NCI-H226 (cell line): ENCODE data around the gene AK2.
A peak's percentile ranks its signal among the peaks of the same experiment; 100 is the strongest.
"Not testable (repeated sequence)": the region's sequence is repeated elsewhere in the genome, so short reads cannot be mapped to it uniquely, and the experiment has no call there.

Source experiments
- DNase-seq: peaks from one replicate; pipeline ENCODE4 v3.0.0-alpha.2; 2015

AK2 gene

DNA sequence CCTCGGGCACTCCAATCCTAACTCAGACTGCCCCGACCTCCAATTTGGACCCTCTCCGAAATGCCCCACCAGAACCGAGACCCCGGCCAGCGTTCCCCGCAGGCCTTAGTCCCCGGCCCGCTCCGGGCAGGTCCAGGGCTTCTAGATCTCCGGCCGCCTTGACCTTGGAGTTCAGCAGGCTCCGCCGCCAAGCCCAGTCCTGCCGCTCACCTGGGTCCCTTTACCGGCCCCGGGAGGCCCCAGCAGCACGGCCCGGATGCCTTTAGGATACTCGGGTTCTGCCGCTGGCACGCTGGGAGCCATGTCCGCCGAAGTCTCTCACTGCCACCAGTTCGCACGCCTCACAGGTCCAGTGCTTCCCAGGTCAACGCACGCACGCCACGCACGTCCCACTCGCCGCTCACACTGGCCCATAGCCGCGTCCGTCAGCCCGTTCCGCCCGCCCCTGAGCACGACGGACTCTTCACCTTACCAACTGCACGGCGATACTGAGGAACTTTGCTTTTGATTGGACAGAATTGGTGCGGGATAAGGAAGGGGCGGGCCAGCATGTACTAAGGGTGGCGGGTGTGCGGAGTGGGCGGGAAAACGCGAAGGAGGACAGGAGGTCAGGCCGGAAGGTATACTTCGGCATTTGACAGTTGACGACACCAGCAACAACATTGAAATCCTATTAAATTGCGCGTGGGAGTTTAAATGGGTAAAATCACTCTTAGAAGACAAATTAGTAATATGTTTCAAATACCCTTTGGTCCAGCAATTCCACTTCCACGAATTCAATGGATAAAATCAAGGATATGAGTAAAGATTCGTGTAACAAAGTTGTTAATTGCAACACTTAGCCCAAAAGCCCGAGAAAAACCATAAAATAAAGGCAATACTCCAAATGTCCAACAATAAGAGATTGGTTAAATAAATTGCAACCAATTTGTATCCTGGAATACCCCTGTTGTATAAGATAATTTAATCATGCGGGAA, at the start of gene AK2:
TSS of gene AK2 (minus strand) at position 358 of the 978 bp plus-strand sequence. CDS start at position 303, 55 bp downstream.
- peak; percentile 98 for DNase-seq

DNA sequence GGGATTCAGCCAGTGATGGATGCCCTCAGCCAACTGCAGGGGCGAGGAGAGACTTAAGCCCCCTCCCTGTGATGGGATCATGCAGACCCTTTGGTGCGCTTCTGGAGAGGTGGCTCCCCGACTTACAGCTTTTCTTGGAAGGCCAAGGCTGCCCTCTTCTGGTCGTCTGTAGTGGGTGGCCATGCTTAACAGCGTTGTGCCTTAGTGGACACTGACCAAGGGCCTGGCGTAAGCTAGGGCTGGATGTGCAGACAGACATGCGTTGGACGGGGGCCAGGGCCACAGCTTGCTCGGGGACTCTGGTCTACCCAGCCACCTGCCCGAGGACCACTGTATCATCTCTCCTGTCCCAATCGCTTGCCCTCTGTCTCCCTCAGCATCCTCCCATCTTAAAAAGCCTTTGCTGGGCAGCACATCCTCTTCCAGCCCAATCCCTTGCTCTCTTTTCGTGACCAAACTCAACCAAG, 49.7 kb upstream of the AK2 start:
- peak; percentile 49 for DNase-seq

DNA sequence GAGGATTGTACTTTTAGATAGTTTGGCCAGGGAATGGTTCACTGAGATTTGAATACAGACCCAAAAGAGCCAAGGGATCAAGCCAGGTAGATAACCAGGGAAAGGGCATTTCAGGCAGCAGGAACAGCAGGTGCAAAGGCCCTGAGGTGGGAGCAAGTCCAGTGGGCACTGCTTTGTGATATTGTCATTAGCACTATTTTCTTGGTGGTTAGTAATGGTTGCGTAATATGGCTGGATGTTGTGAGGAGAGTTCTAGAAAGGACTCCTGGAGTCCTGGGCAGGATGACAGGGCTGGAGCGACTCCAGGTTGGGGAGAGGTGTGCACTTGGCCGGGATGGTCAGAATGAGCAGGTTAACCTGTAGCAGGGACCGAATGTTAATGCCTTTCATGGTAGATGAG, 48.6 kb upstream of the AK2 start:
- no peak for DNase-seq

DNA sequence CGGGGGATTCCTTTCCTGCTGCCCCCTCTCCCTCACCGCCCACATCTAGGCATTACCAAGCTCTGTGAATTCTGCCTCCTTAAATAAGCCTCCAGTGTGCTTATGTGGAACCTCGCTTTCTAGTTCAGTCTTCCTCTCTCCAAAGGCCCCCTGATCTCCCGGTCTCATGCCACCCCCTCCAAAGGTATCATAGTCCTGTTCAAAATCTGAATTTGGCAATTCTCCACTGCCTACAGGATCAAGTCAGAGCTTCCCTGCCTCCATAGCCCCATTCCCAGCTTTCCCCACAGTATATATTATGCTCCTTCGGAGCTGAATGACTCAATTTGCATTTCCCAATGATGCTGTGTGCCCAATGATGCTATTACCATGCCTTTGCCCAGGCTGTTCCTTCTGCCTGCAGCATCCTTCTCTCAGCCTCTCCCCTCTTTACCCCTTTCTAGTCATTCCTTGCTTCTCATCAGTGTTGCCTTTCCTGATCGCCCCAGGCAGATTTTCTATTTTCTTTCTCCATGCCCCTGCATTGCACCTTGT, 46.0 kb upstream of the AK2 start:
- DNase-seq: no peak

DNA sequence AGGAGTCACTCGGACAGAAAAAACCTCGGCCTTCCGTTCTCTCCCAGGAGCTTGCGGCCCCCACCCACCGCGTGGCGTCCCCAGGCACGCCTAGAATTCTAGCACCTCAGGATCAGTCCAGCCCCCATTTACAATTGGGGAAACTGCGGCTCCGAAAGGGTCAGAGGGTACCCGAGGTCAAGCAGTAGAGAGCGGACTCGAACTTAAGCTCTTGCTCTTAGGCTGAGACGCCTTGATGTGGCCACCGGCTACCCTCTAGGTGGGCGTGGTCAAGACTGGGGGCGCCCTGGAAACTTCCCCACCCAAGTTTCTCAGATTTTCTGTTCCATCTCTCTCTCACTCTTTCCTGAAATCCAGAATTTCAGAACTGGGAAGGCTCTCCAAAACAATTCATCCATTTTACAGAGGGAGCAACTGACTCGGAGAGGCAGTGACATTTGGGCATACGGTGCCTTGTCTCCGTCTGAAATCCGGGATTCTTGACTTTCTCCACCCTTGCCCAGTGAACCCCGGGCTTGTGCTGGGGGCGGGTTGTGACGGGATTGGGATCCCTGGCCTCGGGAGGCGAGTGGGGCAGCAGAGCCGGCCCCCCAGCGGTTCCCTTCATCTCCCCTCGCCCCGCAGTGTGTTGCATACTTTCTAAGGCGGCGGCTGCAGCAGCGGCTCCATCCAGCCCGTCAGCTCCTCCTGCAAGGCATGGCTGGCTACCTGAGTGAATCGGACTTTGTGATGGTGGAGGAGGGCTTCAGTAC, 45.0 kb upstream of the AK2 start:
- DNase-seq: no peak

DNA sequence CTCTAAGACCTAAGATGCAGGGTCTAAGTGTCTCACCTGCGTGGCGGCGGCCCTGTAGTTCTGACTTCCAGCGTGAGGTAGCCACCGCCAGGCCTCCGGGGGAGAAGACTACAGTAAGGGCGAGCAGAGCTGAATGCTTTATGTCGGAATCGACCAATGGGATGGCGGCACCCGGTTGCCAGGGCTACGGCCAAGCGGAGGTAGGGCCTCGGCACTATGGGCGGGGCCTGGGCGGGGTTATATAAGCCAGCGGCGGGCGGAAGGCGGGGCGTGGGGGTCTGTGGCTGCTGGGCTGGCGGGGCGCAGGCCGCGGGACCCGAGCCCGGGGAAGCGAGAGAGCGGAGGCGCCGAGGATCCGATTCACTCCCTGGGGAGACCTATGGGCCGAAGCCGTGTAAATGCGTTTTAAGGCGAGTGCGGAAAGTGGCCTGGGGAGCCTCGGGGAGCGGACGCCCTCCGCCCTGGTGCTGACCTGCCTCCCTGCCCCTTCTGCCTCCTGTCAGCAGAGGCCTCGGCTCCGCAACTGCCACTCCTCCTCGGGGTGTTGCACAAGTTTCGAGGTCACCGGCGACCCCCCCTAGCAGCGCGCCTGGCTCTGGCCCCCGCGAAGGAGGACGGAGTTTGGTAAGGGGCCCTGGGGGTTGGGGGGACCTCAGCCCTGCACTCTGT, 44.3 kb upstream of the AK2 start, which contains the start of gene AZIN2:
TSS of gene AZIN2 (plus strand) at position 269 of the 669 bp plus-strand sequence. CDS start 1,097 bp downstream, outside the sequence.
- DNase-seq: peak; percentile 88

DNA sequence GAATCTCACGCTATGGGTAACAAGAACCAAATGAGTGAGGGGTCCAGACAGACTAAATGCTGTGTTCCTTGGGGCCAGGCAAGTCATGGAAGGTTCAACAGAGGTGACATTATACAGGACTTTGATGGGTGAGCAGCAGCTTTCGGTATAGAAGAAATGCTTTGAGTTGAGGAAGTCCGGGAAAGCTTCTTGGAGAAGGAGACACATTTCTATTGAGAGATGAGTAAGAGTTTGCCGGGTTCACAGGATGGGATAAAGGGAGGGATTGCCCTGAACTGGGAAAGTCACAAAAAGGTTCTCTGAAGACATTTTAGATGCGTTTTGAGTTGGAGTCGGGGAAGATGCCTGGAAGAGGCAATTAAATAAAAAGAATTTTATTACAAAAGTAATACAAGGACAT, 43.7 kb upstream of the AK2 start:
- no peak for DNase-seq

DNA sequence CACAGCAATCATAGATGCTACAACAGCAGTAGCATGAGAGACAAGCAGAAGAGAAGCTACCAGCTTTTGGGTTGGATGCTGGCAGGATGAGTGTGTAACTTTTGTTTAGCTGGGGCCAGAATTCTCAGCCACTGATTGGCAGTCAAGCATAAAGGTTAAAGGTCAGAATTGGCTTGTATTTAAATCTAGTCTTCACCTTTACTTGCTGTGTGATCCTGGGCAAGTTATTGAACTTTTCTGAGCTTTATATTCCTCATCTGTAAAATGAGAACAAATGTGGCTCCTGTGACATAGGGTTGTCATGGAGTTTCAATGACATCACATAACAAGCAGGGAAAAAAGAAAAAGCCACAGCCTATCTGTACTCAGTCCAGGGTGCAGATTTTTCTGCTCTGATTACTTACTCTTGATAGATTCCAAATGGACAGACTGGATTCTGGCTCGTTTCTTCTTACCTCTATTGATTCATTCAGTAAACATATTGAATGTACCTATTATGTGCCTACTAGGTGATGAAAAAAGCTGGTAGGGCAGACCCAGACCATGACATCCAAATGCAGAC, 41.4 kb upstream of the AK2 start:
- DNase-seq: no peak

DNA sequence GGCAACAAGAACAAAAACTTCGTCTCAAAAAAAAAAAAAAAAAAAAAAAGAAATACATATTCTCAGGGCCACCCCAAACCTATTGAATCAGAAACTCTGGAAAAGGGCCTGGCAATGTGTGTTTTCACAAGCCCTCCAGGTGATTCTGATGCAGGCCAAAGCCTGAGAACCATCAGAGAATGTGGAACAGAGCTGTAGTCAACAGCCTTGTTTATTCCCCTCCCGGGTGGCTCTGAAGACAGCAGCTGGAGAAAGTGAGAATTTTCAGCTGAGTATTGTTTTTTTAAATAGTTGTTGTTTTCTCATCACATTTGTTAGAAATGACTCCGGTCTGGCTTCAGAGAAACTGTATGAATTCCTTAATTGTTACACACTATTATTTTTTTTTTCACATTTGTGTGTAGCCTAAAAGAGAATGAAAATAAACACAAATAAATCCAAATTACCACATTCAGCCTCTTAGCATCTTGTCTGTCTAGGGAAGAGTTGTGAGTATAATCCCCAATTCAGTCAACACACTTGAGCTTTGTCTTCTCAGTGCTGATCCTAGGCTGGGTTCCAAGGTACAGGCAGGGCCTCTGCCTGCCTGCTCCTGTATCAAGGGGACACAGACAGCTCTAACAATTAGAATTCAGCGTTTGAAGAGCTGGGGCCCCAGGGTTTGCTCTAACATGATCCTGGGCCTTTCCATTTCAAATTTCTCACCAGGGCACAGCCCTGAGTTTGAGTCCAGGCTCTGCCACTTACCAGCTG, 37.7 kb upstream of the AK2 start:
- no peak for DNase-seq

DNA sequence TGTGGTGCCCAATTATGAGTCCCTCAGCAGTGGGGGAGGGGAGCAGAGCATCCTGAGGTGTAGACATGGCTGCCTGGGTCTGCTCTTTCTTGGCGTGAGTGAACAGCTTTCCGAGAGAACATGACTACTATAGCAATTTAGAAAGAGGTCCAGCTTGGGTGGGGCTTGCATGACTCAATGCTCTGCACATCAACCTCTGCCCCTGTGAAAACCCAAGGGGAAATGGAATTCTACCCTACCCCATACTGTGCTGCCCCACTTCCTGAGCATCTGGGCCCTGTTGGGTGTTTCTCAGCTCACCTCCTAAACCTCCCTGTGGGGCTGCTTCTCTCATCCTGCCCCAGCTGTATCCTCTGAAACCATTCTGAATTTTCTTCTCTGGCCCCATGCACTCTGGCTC, 36.0 kb upstream of the AK2 start:
- no peak for DNase-seq

DNA sequence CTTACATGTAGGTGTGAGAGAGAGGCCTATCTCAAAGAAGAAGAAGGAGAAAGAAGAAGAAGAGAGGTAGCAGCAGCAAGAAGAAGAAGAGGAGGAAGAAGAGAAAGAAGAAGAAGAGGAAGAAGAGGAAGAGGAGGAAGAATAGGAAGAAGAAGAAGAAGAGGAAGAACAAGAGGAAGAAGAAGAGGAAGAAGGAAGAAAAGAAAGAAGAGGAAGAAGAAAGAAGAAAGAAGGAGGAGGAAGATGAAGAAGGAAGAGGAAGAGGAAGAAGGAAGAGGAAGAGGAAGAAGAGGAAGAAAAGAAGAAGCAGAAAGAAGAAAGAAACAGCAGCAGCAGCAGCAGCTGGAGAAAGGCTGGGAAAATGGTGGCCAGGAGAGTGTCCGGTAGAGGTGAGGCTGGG, 33.9 kb upstream of the AK2 start:
- DNase-seq: no peak

DNA sequence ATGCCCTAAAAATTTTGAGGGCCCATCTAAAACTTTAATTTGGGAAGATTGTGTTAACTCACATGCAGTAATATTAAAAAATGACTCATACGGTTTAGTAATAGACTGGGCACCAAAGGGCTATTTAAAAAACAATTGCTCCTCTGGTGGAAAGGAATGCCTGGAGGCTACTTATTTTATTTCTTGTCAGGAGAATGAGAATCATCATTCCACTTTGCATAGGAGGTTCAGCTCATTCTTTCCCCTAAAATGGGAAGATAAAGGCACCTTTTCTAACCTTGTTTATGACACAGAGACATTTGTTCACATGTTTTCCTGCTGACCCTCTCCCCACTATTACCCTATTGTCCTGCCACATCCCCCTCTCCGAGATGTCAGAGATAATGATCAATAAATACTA, 31.4 kb upstream of the AK2 start:
- not testable (repeated sequence) for DNase-seq

DNA sequence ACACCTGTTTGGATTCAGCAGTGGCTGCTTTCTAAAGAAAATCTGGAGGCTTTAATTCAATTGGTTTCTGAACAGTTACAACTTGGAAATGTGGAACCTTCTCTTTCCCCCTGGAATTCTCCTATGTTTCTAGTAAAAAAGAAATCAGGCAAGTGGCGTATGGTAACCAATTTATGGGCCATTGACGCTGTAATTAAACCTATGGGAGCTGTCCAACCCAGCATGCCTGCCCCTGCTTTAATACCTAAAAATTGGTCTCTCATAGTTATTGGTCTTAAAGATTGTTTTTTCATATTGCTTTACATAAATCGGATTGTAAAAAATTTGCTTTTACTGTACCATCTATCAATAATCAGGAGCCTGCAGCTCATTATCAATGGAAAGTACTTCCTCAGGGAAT, 29.8 kb upstream of the AK2 start:
- DNase-seq: not testable (repeated sequence)

DNA sequence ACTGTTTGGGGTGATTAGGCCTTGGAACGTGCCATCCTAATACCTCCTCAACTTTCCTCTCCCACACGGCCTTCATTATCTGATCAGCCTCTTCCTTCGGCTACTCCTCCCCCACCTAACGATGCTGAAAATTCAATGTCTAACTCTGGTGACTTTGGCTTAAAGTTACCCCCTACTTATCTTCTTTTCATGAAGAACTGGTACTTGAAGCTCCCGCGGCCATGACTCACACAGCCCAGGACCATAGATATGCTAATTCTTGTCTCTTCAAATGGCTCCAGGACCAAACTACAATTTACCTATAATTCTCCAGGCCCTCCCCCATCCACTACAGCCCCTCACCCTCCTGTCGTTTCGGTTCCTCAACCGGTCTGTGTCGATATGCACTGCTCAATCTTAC, 28.6 kb upstream of the AK2 start:
- DNase-seq: no peak

DNA sequence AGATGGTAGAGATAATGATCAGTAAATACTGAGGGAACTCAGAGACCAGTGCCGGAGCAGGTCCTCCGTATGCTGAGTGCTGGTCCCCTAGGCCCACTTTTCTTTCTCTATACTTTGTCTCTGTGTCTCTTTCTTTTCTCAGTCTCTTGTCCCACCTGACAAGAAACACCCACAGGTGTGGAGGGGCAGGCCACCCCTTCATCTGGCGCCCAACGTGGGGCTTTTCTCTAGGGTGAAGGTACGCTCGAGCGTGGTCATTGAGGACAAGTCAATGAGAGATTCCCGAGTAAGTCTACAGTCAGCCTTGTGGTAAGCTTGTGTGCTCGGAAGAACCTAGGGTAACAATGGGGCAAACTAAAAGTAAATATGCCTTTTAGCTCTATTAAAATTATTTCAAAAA, 27.6 kb upstream of the AK2 start:
- DNase-seq: not testable (repeated sequence)

DNA sequence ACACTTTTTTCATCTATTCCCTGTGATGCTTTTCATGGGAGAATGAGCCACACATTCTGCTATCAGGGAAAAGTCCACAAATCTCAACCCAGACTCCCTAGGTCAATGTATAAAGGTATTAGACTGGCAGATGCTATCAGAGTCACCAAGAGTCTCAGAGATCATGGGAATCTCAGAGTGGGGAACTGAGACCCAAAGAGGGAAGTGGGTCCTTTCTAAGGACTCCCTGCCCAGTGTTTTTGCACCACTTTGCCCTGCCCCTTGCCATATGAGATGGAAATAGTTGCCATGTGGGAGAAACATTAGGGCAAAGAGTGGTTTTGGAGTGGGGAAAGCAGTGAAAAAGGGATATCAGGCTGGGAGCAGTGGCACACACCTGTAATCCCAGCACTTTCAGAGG, 25.2 kb upstream of the AK2 start:
- no peak for DNase-seq

DNA sequence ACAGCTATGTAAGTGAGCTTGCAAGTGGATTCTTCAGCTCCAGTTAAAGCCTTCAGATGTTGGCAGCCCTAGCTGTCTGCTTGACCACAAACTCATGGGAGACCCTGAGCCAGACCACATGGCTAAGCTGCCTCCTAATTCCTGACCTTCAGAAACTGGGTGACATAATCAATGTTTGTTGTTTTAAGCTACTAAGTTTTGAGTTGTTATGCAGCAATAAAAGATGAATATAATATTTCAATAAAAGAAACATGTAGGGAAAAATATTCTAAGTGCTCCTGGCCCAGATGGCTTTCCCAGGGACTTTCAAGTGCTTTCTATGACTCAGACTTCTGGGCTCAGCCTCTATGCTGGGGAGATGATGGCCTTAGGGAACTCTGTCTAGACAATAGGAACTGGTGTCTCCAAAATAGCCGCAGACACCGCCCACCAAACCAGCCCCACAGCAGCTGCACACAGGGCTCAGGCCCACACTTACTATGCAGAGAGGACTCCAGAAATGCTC, 23.9 kb upstream of the AK2 start:
- DNase-seq: no peak

DNA sequence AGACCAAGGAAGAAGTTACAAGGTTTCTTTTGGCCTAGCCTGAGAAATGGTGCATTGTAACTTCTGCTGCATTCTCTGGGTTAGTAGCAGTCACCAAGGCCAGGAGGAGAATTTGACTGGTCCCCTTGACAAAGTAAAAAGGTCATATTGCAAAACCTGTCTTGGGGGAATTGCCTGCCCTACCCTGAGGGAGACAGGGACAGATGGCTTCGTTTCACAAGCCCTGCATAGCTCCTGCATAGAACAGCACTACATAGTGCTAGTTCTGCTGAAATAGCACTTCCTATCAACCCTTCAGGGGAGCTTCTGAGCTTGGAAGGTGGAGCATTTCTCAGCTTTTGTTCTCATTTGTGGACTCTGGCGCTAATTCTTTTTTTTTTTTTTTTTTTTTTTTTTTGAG, 20.4 kb upstream of the AK2 start:
- DNase-seq: no peak

DNA sequence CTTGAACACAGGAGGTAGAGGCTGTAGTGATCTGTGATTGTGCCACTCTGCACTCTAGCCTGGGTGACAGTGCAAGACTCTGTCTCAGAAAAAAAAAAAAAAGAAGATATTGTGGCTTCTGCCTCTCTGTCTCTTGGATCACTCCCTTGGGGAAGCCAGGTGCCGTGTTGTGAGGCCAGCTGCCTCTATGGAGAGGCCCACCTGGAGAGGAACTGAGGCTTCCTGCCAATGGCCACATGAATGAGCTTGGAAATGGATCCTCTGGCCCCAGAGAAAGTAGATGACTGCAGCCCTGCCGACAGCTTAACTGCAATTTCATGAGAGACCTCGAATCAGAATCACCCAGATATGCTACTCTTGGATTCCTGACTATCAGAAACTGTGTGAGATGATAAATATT, 19.7 kb upstream of the AK2 start:
- DNase-seq: no peak

DNA sequence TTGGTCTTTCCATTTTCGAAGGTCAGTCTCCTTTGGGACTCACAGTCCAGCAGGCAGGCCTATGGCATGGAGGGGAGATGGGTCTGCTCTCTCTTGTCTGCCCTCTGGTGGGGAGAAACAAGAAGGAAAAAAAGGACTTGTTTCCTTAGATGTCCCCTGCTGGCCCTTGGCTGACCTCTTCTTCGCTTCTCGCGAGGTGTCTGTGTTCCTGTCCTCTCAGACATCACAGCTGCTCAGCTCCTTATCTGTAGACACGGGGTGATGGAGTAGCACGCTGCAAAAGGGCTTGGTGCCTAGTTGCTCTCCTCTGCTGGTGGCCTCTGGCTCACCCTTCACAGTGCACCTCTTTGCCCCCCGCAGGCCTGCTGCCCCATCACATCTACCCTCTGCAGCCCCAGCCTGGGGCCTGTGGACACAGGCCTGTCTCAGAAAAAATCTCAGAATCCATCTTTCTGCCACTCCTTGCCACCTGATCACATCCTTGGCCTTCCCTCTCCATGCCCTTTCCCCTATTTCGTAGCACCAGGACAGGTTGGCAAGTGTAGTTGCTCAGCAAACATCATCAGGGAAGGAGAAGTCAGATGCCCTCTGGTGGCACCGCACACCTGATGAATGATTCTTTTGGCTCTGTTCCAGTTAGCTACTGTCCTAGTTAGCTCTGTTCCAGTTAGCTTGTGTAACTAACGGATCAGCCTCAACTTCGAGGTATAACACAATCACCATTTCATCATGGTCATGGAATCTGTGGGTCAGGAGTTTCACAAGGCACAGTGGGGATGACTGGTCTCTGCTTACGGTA, 18.7 kb upstream of the AK2 start:
- DNase-seq: peak; percentile 59
